Astrocyte (in vitro differentiated cells and primary cell): ENCODE results near the gene ACSBG1. TPM values are rescaled to one million over a fixed set of nuclear protein-coding genes. Genes with fewer than 3 reads are reported as not detected.

Experiments
- DNase-seq: peaks from one replicate; pipeline ENCODE4 v3.0.0-alpha.2; 2010; ENCODE audit warnings: low read depth
- FAIRE-seq: peaks from 2 replicates; lab custom pipeline; 2011; peaks lifted over from hg19 to GRCh38; lab: Jason Lieb, UNC
- H2AFZ ChIP-seq: 2 replicates; pipeline ENCODE4 v1.6.0; 2012; ENCODE audit warnings: low read depth, low read length, inconsistent platforms
- H3K27ac ChIP-seq: 2 replicates; pipeline ENCODE4 v1.5.1; 2011; ENCODE audit warnings: low read depth, low read length, inconsistent platforms
- H3K27me3 ChIP-seq: 2 replicates; pipeline ENCODE4 v1.6.0; 2011; ENCODE audit warnings: low read length, inconsistent platforms; ENCODE audit not compliant: insufficient read depth
- H3K36me3 ChIP-seq: 2 replicates; pipeline ENCODE4 v1.5.1; 2011; ENCODE audit warnings: low read length, inconsistent platforms; ENCODE audit not compliant: insufficient read depth
- H3K4me1 ChIP-seq: 2 replicates; pipeline ENCODE4 v1.5.1; 2011; ENCODE audit warnings: low read length, inconsistent platforms; ENCODE audit not compliant: insufficient read depth
- H3K4me2 ChIP-seq: 2 replicates; pipeline ENCODE4 v1.6.0; 2012; ENCODE audit warnings: low read length, inconsistent platforms
- H3K4me3 ChIP-seq: 2 replicates; pipeline ENCODE4 v1.5.1; 2011; ENCODE audit warnings: low read depth, mild to moderate bottlenecking, low read length, inconsistent platforms; ENCODE audit not compliant: insufficient read depth
- H3K79me2 ChIP-seq: 2 replicates; pipeline ENCODE4 v1.6.0; 2012; ENCODE audit warnings: mild to moderate bottlenecking, low read length, inconsistent platforms; ENCODE audit not compliant: insufficient read depth
- H3K9ac ChIP-seq: 2 replicates; pipeline ENCODE4 v1.6.0; 2012; ENCODE audit warnings: mild to moderate bottlenecking, low read length, inconsistent platforms
- H3K9me3 ChIP-seq: 2 replicates; pipeline ENCODE4 v1.5.1; 2012; ENCODE audit warnings: low read depth, mild to moderate bottlenecking, low read length, inconsistent platforms; ENCODE audit not compliant: insufficient read depth
- H4K20me1 ChIP-seq: 2 replicates; pipeline ENCODE4 v1.6.0; 2012; ENCODE audit warnings: low read length, inconsistent platforms; ENCODE audit not compliant: insufficient read depth
- H3K27ac Mint-ChIP-seq: one replicate; pipeline ENCODE4 v1.8.0; 2021; ENCODE audit warnings: mild to moderate bottlenecking, mixed read lengths; ENCODE audit not compliant: unreplicated experiment
- H3K27me3 Mint-ChIP-seq: one replicate; pipeline ENCODE4 v1.8.0; 2021; ENCODE audit warnings: low read depth, mixed read lengths; ENCODE audit not compliant: unreplicated experiment
- H3K36me3 Mint-ChIP-seq: one replicate; pipeline ENCODE4 v1.8.0; 2021; ENCODE audit warnings: low read depth, mixed read lengths; ENCODE audit not compliant: unreplicated experiment
- H3K4me1 Mint-ChIP-seq: one replicate; pipeline ENCODE4 v1.8.0; 2021; ENCODE audit warnings: low read depth, mixed read lengths; ENCODE audit not compliant: unreplicated experiment
- H3K4me3 Mint-ChIP-seq: one replicate; pipeline ENCODE4 v1.8.0; 2021; ENCODE audit warnings: mild to moderate bottlenecking, moderate library complexity, mixed read lengths; ENCODE audit not compliant: unreplicated experiment
- H3K9me3 Mint-ChIP-seq: one replicate; pipeline ENCODE4 v1.8.0; 2021; ENCODE audit warnings: mild to moderate bottlenecking, mixed read lengths; ENCODE audit not compliant: unreplicated experiment
- CTCF ChIP-seq: IDR thresholded peaks from 2 replicates; pipeline ENCODE4 v1.5.1; 2011; ENCODE audit warnings: low read depth, mild to moderate bottlenecking, inconsistent platforms, low read length, moderate library complexity; ENCODE audit not compliant: insufficient read depth
- EZH2 ChIP-seq: IDR thresholded peaks from 2 replicates; pipeline ENCODE4 v1.6.1; 2012; ENCODE audit warnings: mild to moderate bottlenecking, low read length, inconsistent platforms; ENCODE audit not compliant: insufficient read depth
- total RNA-seq: library from RNA; stranded (reverse); gene quantifications from 2 replicates; pipeline ENCODE4 v1.2.1, GENCODE V29; 2021

Gene ACSBG1
- total RNA-seq, 1 donor from 2014 or later = not detected

GRCh38 chr15:78216276-78217104, 17.9 kb downstream of the ACSBG1 start:
- no peak for TF ChIP-seq CTCF
- TF ChIP-seq EZH2 = no peak
- no peak for FAIRE-seq
- no peak overlapping the region for H2AFZ ChIP-seq

GRCh38 chr15:78213956-78214355, 20.4 kb downstream of the ACSBG1 start:
- H3K36me3 Mint-ChIP-seq = peaks cover 3% of the 10 kb centered on the region
- no peaks in the 10 kb centered on the region for H3K27me3 Mint-ChIP-seq
- TF ChIP-seq CTCF (no peak), EZH2 (no peak)
- Histone ChIP-seq H3K9me3 (no peaks in the 10 kb centered on the region), H3K4me1 (peaks cover 13% of the 10 kb centered on the region), H4K20me1 (no peaks in the 10 kb centered on the region), H3K4me2 (no peak overlapping the region), H3K36me3 (no peaks in the 10 kb centered on the region), H3K27ac (no peak overlapping the region), H3K9ac (no peak overlapping the region), H3K79me2 (no peaks in the 10 kb centered on the region), H2AFZ (no peak overlapping the region), H3K27me3 (peaks cover 2% of the 10 kb centered on the region), H3K4me3 (no peak overlapping the region)
- no peaks in the 10 kb centered on the region for H3K9me3 Mint-ChIP-seq
- H3K27ac Mint-ChIP-seq = no peak overlapping the region
- no peak overlapping the region for H3K4me3 Mint-ChIP-seq
- peaks cover 10% of the 10 kb centered on the region for H3K4me1 Mint-ChIP-seq
- no peak for FAIRE-seq
- DNase-seq = no peak

More at GRCh38 chr15:78216276-78217104, 17.9 kb downstream of the ACSBG1 start:
- Histone ChIP-seq H3K4me2 (no peak overlapping the region), H3K27ac (no peak overlapping the region), H3K36me3 (no peaks in the 10 kb centered on the region), H3K9ac (no peak overlapping the region), H4K20me1 (no peaks in the 10 kb centered on the region), H3K4me3 (no peak overlapping the region), H3K27me3 (peaks cover 2% of the 10 kb centered on the region), H3K79me2 (no peaks in the 10 kb centered on the region), H3K4me1 (peaks cover 13% of the 10 kb centered on the region), H3K9me3 (no peaks in the 10 kb centered on the region)
- no peak overlapping the region for H3K27ac Mint-ChIP-seq
- H3K9me3 Mint-ChIP-seq = no peaks in the 10 kb centered on the region
- peak overlapping the region; percentile 40 for H3K4me3 Mint-ChIP-seq
- no peak for DNase-seq
- peaks cover 4% of the 10 kb centered on the region for H3K27me3 Mint-ChIP-seq
- H3K4me1 Mint-ChIP-seq = peaks cover 10% of the 10 kb centered on the region
- peaks cover 3% of the 10 kb centered on the region for H3K36me3 Mint-ChIP-seq

- no peaks in the 10 kb centered on the region for H4K20me1 ChIP-seq
- H3K36me3 ChIP-seq = no peaks in the 10 kb centered on the region
- no peak for FAIRE-seq
- peaks cover 2% of the 10 kb centered on the region for H3K27me3 ChIP-seq
- H3K36me3 Mint-ChIP-seq = peaks cover 3% of the 10 kb centered on the region
- no peak overlapping the region for H3K27ac Mint-ChIP-seq
- TF ChIP-seq CTCF = no peak
- no peak for TF ChIP-seq EZH2
- no peaks in the 10 kb centered on the region for H3K79me2 ChIP-seq
- H3K27ac ChIP-seq = no peak overlapping the region
- H2AFZ ChIP-seq = no peak overlapping the region
- no peak overlapping the region for H3K4me3 Mint-ChIP-seq
- no peaks in the 10 kb centered on the region for H3K27me3 Mint-ChIP-seq
- peaks cover 10% of the 10 kb centered on the region for H3K4me1 Mint-ChIP-seq
- no peak overlapping the region for H3K4me3 ChIP-seq
- no peaks in the 10 kb centered on the region for H3K9me3 Mint-ChIP-seq
- no peaks in the 10 kb centered on the region for H3K9me3 ChIP-seq
- H3K4me2 ChIP-seq = no peak overlapping the region
- DNase-seq = no peak
- H3K4me1 ChIP-seq = peaks cover 13% of the 10 kb centered on the region
- no peak overlapping the region for H3K9ac ChIP-seq
Observed at GRCh38 chr15:78213425-78213750, 21.0 kb downstream of the ACSBG1 start.
